HG02840 (cell line): Measurements from ENCODE around the gene FAH.

Experiments
- ATAC-seq: cut with Tn5 transposase; IDR thresholded peaks from one replicate; pipeline ENCODE4 v1.9.1; 2021; ENCODE audit warnings: mild to moderate bottlenecking, moderate library complexity, moderate number of reproducible peaks; ENCODE audit not compliant: unreplicated experiment, low FRiP score

FAH gene

GRCh38 chr15:80191897-80192595, 39.2 kb downstream of the FAH start:
- ATAC-seq: no peak

- ATAC-seq: no peak
Measured at GRCh38 chr15:80194186-80194585, 41.4 kb downstream of the FAH start.

GRCh38 chr15:80194914-80195313, 42.1 kb downstream of the FAH start:
- no peak for ATAC-seq

- ATAC-seq: no peak
Measured at GRCh38 chr15:80199366-80199765, 46.6 kb downstream of the FAH start.

GRCh38 chr15:80199869-80200268, 47.1 kb downstream of the FAH start:
- no peak for ATAC-seq

- ATAC-seq: no peak
Measured at GRCh38 chr15:80201256-80202015, 48.6 kb downstream of the FAH start.

- ATAC-seq: no peak
Measured at GRCh38 chr15:80202016-80202315, 49.2 kb downstream of the FAH start.

- no peak for ATAC-seq
Measured at GRCh38 chr15:80202641-80203360, 50.0 kb downstream of the FAH start.

- no peak for ATAC-seq
Measured at GRCh38 chr15:80203361-80203885, 50.6 kb downstream of the FAH start.

- ATAC-seq: no peak
Measured at GRCh38 chr15:80204231-80204630, 51.4 kb downstream of the FAH start.

- no peak for ATAC-seq
Measured at GRCh38 chr15:80207887-80208286, 55.1 kb downstream of the FAH start.

- no peak for ATAC-seq
Measured at GRCh38 chr15:80208758-80209734, 56.2 kb downstream of the FAH start.

- ATAC-seq: no peak
Measured at GRCh38 chr15:80210611-80211573, 58.1 kb downstream of the FAH start.

- ATAC-seq: no peak
Measured at GRCh38 chr15:80211976-80212375, 59.2 kb downstream of the FAH start.

GRCh38 chr15:80214910-80215309, 62.1 kb downstream of the FAH start:
- no peak for ATAC-seq

- ATAC-seq: no peak
Measured at GRCh38 chr15:80216141-80216540, 63.3 kb downstream of the FAH start.

- no peak for ATAC-seq
Measured at GRCh38 chr15:80216911-80217310, 64.1 kb downstream of the FAH start.

GRCh38 chr15:80217327-80217900, 64.6 kb downstream of the FAH start:
- ATAC-seq: no peak

- no peak for ATAC-seq
Measured at GRCh38 chr15:80219955-80220354, 67.2 kb downstream of the FAH start.
